ENCODE results near the gene STX1B. TPM values are rescaled to one million over a fixed set of nuclear protein-coding genes. Genes with fewer than 3 reads are reported as not detected.

STX1B gene
- total and polyA plus RNA-seq, 8 donors: 0.24 to 0.85 (median 0.53) TPM

DNA sequence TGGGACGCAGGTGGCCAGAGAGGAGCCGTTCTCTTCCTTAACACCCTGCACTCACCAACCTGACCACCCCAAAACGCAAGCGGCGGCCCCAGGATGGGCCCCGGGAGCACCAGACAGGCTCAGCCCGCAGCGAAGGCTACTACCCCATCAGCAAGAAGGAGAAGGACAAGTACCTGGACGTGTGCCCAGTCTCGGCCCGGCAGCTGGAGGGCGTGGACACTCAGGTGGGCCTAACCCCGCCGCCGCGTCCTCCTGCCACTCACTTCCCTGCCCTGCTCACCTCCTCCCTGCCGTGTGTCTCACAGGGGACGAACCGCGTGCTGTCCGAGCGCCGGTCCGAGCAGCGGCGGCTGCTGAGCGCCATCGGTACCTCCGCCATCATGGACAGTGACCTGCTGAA lies 30.0 kb downstream of the STX1B start:
- Histone ChIP-seq H3K9me3 (no peaks in the 10 kb centered on the region), H3K4me3 (no peak overlapping the region), H3K36me3 (peaks cover 0 to 94% of the 10 kb centered on the region in 2 donors), H3K4me1 (peaks cover under 1 to 12% of the 10 kb centered on the region in 2 donors), H3K27me3 (no peaks in the 10 kb centered on the region), H3K27ac (no peak overlapping the region)
- intact Hi-C loops (cut with DNase I): loop anchor here in 1 of 2 donors (10.0 kb wide), 2 partner anchors 454 to 884 kb away; no protein-coding TSS in a partner anchor
- TF ChIP-seq, protein P1, sequence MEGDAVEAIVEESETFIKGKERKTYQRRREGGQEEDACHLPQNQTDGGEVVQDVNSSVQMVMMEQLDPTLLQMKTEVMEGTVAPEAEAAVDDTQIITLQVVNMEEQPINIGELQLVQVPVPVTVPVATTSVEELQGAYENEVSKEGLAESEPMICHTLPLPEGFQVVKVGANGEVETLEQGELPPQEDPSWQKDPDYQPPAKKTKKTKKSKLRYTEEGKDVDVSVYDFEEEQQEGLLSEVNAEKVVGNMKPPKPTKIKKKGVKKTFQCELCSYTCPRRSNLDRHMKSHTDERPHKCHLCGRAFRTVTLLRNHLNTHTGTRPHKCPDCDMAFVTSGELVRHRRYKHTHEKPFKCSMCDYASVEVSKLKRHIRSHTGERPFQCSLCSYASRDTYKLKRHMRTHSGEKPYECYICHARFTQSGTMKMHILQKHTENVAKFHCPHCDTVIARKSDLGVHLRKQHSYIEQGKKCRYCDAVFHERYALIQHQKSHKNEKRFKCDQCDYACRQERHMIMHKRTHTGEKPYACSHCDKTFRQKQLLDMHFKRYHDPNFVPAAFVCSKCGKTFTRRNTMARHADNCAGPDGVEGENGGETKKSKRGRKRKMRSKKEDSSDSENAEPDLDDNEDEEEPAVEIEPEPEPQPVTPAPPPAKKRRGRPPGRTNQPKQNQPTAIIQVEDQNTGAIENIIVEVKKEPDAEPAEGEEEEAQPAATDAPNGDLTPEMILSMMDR (IDR thresholded peaks at IDR 0.05): no peak
- DNase-seq (no peak), ATAC-seq (no peak)

DNA sequence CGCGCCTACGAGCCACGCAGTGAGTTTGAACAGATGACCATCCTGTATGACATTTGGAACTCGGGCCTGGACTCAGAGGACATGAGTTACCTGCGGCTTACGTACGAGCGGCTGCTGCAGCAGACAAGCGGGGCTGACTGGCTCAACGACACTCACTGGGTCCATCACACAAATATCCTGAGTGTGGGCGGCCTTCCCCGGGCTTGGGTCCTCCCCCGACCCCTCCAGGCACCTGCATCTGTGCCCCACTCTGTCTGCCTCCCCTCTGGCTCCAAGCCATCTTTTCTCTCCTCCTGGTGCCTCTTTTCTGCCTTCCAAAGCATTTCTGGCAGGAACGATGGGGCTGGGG lies 30.4 kb downstream of the STX1B start:
- no peaks in the 10 kb centered on the region for H3K9me3 ChIP-seq
- ATAC-seq (no peak), DNase-seq (no peak)
- H3K27ac ChIP-seq: no peak overlapping the region
- H3K36me3 ChIP-seq: peaks cover 0 to 98% of the 10 kb centered on the region in 2 donors
- intact Hi-C loops (cut with DNase I): loop anchor here in 1 of 2 donors (10.0 kb wide), 2 partner anchors 455 to 885 kb away; no protein-coding TSS in a partner anchor
- no peaks in the 10 kb centered on the region for H3K27me3 ChIP-seq
- TF ChIP-seq, protein P1 (IDR thresholded peaks at IDR 0.05): no peak
- H3K4me1 ChIP-seq: peaks cover 0 to 8% of the 10 kb centered on the region in 2 donors
- H3K4me3 ChIP-seq: no peak overlapping the region

DNA sequence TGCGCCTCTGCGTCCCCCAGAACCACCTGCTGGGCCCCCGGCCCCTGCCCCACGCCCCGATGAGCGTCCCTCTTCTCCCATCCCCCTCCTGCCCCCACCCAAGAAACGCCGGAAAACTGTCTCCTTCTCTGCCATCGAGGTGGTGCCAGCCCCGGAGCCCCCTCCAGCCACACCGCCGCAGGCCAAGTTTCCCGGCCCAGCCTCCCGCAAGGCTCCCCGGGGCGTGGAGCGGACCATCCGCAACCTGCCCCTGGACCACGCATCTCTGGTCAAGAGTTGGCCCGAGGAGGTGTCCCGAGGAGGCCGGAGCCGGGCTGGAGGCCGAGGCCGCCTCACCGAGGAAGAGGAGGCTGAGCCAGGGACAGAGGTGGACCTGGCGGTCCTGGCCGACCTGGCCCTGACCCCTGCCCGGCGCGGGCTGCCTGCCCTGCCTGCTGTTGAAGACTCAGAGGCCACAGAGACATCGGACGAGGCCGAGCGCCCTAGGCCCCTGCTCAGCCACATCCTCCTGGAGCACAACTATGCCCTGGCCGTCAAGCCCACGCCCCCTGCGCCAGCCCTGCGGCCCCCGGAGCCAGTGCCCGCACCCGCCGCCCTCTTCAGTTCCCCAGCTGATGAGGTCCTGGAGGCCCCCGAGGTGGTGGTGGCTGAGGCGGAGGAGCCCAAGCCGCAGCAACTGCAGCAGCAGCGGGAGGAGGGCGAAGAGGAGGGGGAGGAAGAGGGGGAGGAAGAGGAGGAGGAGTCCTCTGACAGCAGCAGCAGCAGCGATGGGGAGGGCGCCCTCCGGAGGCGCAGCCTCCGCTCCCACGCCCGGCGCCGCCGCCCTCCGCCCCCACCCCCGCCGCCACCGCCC lies 31.0 kb downstream of the STX1B start:
- Histone ChIP-seq H3K9me3 (no peaks in the 10 kb centered on the region), H3K36me3 (peaks cover 0 to 100% of the 10 kb centered on the region in 2 donors), H3K27me3 (no peaks in the 10 kb centered on the region), H3K27ac (no peak overlapping the region), H3K4me1 (peaks cover 0 to 2% of the 10 kb centered on the region in 2 donors), H3K4me3 (no peak overlapping the region)
- DNase-seq (no peak), ATAC-seq (no peak)
- TF ChIP-seq, protein P1 (IDR thresholded peaks at IDR 0.05): no peak
- intact Hi-C loops (cut with DNase I): loop anchor here in 1 of 2 donors (10.0 kb wide), 2 partner anchors 455 to 885 kb away; no protein-coding TSS in a partner anchor

DNA sequence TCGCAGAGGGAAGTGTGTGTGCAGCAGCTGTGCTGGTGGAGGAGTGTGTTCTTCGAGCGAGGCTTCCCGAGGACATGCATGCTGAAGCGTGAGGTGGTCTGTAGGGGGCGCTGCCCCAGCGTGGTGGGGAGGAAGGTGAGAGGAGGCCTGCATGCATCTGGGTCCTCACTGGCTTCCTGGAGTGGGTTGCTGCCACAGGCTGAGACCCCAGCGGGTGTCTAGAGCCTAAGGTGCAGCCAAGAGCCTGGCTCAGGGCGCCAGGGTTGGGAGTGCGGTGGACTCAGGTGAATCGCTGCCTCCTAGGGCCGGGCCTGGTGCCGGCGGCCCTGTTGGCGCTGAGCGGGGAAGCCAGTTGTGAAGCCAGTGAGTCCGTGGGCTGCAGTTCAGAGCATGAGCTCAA lies 32.9 kb downstream of the STX1B start:
- no peak for ATAC-seq
- H3K4me3 ChIP-seq: no peak overlapping the region
- H3K36me3 ChIP-seq: peaks cover 0 to 100% of the 10 kb centered on the region in 2 donors
- no peaks in the 10 kb centered on the region for H3K9me3 ChIP-seq
- no peak overlapping the region for H3K27ac ChIP-seq
- no peak for DNase-seq
- intact Hi-C loops (cut with DNase I): no loop called here
- no peaks in the 10 kb centered on the region for H3K4me1 ChIP-seq
- TF ChIP-seq, protein P1 (IDR thresholded peaks at IDR 0.05): no peak
- no peaks in the 10 kb centered on the region for H3K27me3 ChIP-seq

DNA sequence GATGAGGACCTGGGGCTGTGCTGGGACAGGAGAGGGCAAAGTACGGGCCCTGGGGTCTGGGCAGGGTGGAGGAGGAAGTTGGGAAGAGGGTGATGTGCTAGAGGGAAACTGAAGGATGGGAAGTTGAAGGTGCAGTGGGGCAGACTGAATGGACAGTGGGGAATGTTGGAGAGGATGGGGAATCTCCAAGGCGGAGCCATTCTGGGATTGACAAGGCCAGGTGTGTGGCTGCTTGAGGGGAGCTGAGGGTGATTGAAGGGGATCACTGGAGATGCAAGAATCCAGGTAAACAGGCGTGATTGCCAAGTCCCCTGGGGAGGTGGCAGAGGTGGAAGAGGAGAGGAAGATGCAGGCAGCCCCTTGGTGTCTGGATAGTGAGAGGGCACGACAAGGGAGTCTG lies 34.0 kb downstream of the STX1B start:
- TF ChIP-seq, protein P1 (IDR thresholded peaks at IDR 0.05): no peak
- intact Hi-C loops (cut with DNase I): no loop called here
- Histone ChIP-seq H3K4me3 (no peak overlapping the region), H3K9me3 (no peaks in the 10 kb centered on the region), H3K36me3 (peaks cover 0 to 100% of the 10 kb centered on the region in 2 donors), H3K4me1 (no peaks in the 10 kb centered on the region), H3K27me3 (no peaks in the 10 kb centered on the region), H3K27ac (no peak overlapping the region)
- no peak for ATAC-seq
- no peak for DNase-seq

All from left lung (tissue), 10 donors.